Kidney (tissue), 14 donors: Measurements from ENCODE around the gene SPATS2L. TPM values are rescaled to one million over a fixed set of nuclear protein-coding genes. Genes with fewer than 3 reads are reported as not detected.

Source experiments
- DNase-seq, 5 donors: peaks; one replicate each; pipeline ENCODE4 v3.0.0-alpha.2; 2013 to 2020
- FAIRE-seq: peaks from 2 replicates; lab custom pipeline; 2012; peaks lifted over from hg19 to GRCh38; lab: Jason Lieb, UNC
- H3K27ac ChIP-seq, 2 donors: one replicate each; pipeline ENCODE4 v1.7.0; 2013; ENCODE audit warnings: low read depth in 2 of 2, low read length in 2 of 2, inconsistent platforms in 1 of 2
- H3K27me3 ChIP-seq: one replicate; pipeline ENCODE4 v1.7.1; 2013; ENCODE audit warnings: low read length, inconsistent platforms; ENCODE audit not compliant: control insufficient read depth, insufficient read depth
- H3K36me3 ChIP-seq, 3 donors: one replicate each; pipeline versions ENCODE4 v1.7.0 to v1.7.1; 2013; ENCODE audit warnings: low read length in 3 of 3, control low read depth in 1 of 3, inconsistent platforms in 1 of 3; ENCODE audit not compliant: insufficient read depth in 3 of 3, control insufficient read depth in 2 of 3
- H3K4me1 ChIP-seq, 3 donors: one replicate each; pipeline versions ENCODE4 v1.7.0 to v1.7.1; 2013; ENCODE audit warnings: low read length in 3 of 3, inconsistent platforms in 1 of 3, low read depth in 1 of 3; ENCODE audit not compliant: control insufficient read depth in 2 of 3, insufficient read depth in 2 of 3
- H3K4me3 ChIP-seq, 3 donors: one replicate each; pipeline versions ENCODE4 v1.7.0 to v1.8.1; 2013; ENCODE audit warnings: low read length in 3 of 3, control low read depth in 1 of 3, inconsistent platforms in 1 of 3
- H3K9ac ChIP-seq, 3 donors: one replicate each; pipeline versions ENCODE4 v1.7.0 to v1.7.1; 2013; ENCODE audit warnings: low read length in 3 of 3, control low read depth in 1 of 3, inconsistent platforms in 1 of 3
- H3K9me3 ChIP-seq, 3 donors: one replicate each; pipeline versions ENCODE4 v1.7.0 to v1.7.1; 2013; ENCODE audit warnings: low read length in 3 of 3, control low read depth in 1 of 3, inconsistent platforms in 1 of 3; ENCODE audit not compliant: control insufficient read depth in 2 of 3, insufficient read depth in 1 of 3
- CTCF ChIP-seq: IDR thresholded peaks from 3 replicates; pipeline ENCODE4 v1.5.1; 2012; ENCODE audit warnings: mild to moderate bottlenecking, moderate library complexity, borderline replicate concordance; ENCODE audit not compliant: insufficient read depth; ENCODE audit errors: extremely low read depth
- intact Hi-C: fragments of 100-400 bp; cut with DNase I; formaldehyde crosslinking; loops from one replicate; pipeline ENCODE4 v1.11.1; 2022
- polyA plus RNA-seq: library from polyadenylated mRNA; stranded (reverse); fragments of 350-450 nt; fragmentation: Illumina TruSeq; extraction: RNeasy Lipid Tissue Mini Kit (QIAGEN cat#74804); gene quantifications from one replicate; pipeline ENCODE4 v1.2.3, GENCODE V29; 2014; ENCODE audit warnings: low read depth, low replicate concordance; ENCODE audit not compliant: insufficient read depth
- total RNA-seq: library from RNA; stranded (reverse); fragmentation: NEBNext Ultra II Directional; extraction: Animal tissue kit (Norgen Biotek cat#: 25700); gene quantifications from one replicate; pipeline ENCODE4 v1.2.1, GENCODE V29; 2021
- donor health status: control.
- donor health status: control.
- donor health status: control.
- donor health status: control.
- donor health status: control.
- donor health status: DM: yes; HTN: yes; CAD: no.
- donor health status: Normal renal cell carcinoma (clear cell type).

Gene SPATS2L
- total and polyA plus RNA-seq, 2 donors from 2014 or later, result 86.1 to 166 TPM

GRCh38 chr2:200414367-200414766 lies 107.9 kb downstream of the SPATS2L start:
- H3K4me3 ChIP-seq, result no peak overlapping the region

GRCh38 chr2:200415455-200415854 lies 109.0 kb downstream of the SPATS2L start:
- Histone ChIP-seq H3K9me3 (no peaks in the 10 kb centered on the region), H3K4me1 (no peaks in the 10 kb centered on the region), H3K4me3 (no peak overlapping the region), H3K9ac (no peak overlapping the region), H3K27me3 (no peaks in the 10 kb centered on the region), H3K36me3 (peaks cover 0 to 15% (median 4%) of the 10 kb centered on the region in 3 donors), H3K27ac (no peak overlapping the region)
- no peak for DNase-seq
- no peak for TF ChIP-seq CTCF
- no peak for FAIRE-seq
- intact Hi-C loops, result no loop called here

More at GRCh38 chr2:200414367-200414766, 107.9 kb downstream of the SPATS2L start:
- intact Hi-C loops, result no loop called here
- DNase-seq (no peak), FAIRE-seq (no peak)
- TF ChIP-seq CTCF, result no peak
- Histone ChIP-seq H3K9ac (no peak overlapping the region), H3K36me3 (peaks cover 0 to 9% (median 2%) of the 10 kb centered on the region in 3 donors), H3K9me3 (no peaks in the 10 kb centered on the region), H3K27ac (no peak overlapping the region), H3K27me3 (no peaks in the 10 kb centered on the region), H3K4me1 (no peaks in the 10 kb centered on the region)

GRCh38 chr2:200416878-200417277 lies 110.4 kb downstream of the SPATS2L start:
- no peak for TF ChIP-seq CTCF
- Histone ChIP-seq H3K4me3 (no peak overlapping the region), H3K9me3 (no peaks in the 10 kb centered on the region), H3K9ac (no peak overlapping the region), H3K4me1 (no peaks in the 10 kb centered on the region), H3K36me3 (peaks cover 0 to 24% (median 9%) of the 10 kb centered on the region in 3 donors), H3K27ac (no peak overlapping the region), H3K27me3 (no peaks in the 10 kb centered on the region)
- FAIRE-seq (no peak), DNase-seq (no peak)
- intact Hi-C loops, result no loop called here

- FAIRE-seq (no peak), DNase-seq (no peak)
- Histone ChIP-seq H3K9ac (no peak overlapping the region), H3K4me3 (no peak overlapping the region), H3K4me1 (no peaks in the 10 kb centered on the region), H3K27me3 (no peaks in the 10 kb centered on the region), H3K9me3 (no peaks in the 10 kb centered on the region), H3K27ac (no peak overlapping the region), H3K36me3 (peaks cover 0 to 24% (median 9%) of the 10 kb centered on the region in 3 donors)
- intact Hi-C loops, result no loop called here
- no peak for TF ChIP-seq CTCF
These were observed 110.9 kb downstream of the SPATS2L start for GRCh38 chr2:200417366-200417765.
